Body of pancreas (tissue), 4 donors: Measurements from ENCODE around the gene GOLPH3. TPM values are rescaled to one million over a fixed set of nuclear protein-coding genes. Genes with fewer than 3 reads are reported as not detected.

Source experiments
- ATAC-seq: fragments of 150-250 bp; one replicate; pipeline ENCODE4 v1.9.1; 2016
- DNase-seq, 4 donors: peaks; one replicate each; pipeline ENCODE4 v3.0.0-alpha.2; 2019
- H3K27ac ChIP-seq, 4 donors: fragments of 200-600 bp; sonication (generic); 1 replicate in 3 of 4; 2 replicates in 1 of 4; pipeline versions ENCODE4 v1.5.1 to v1.6.1; 2016 to 2019; ENCODE audit warnings: mild to moderate bottlenecking in 1 of 4, mixed read lengths in 1 of 4, moderate library complexity in 1 of 4
- H3K27me3 ChIP-seq, 2 donors: fragments of 200-600 bp; sonication (generic); one replicate each; pipeline ENCODE4 v1.6.0; 2016; ENCODE audit warnings: mild to moderate bottlenecking in 1 of 2
- H3K36me3 ChIP-seq, 2 donors: fragments of 200-600 bp; sonication (generic); replicated peaks in 1 of 2; 2 replicates each; pipeline ENCODE4 v1.5.1; 2016; ENCODE audit warnings: low read depth in 2 of 2; ENCODE audit not compliant: insufficient read depth in 1 of 2
- H3K4me1 ChIP-seq: fragments of 200-600 bp; sonication (generic); one replicate; pipeline ENCODE4 v1.6.0; 2016
- H3K4me3 ChIP-seq, 2 donors: fragments of 200-600 bp; sonication (generic); 1 replicate in 1 of 2; 2 replicates in 1 of 2; pipeline ENCODE4 v1.5.1; 2016 to 2019
- H3K9me3 ChIP-seq, 3 donors: fragments of 200-600 bp; sonication (generic); 1 replicate in 2 of 3; 2 replicates in 1 of 3; pipeline ENCODE4 v1.5.1; 2016
- CTCF ChIP-seq, 7 experiments: fragments of 450-650 bp in 4 of 7; fragments of 200-600 bp in 3 of 7; sonication (generic) in 3 of 7; IDR thresholded peaks; one replicate each; pipeline ENCODE4 v1.5.1; 2016 to 2019; ENCODE audit warnings: antibody characterized with exemption in 7 of 7
- POLR2A ChIP-seq, 3 donors: fragments of 450-650 bp; IDR thresholded peaks; one replicate each; pipeline ENCODE4 v1.6.1; 2016; ENCODE audit warnings: antibody characterized with exemption in 3 of 3, mild to moderate bottlenecking in 2 of 3
- WGBS, 2 donors: methylation state at CpG; one replicate each; pipeline ENCODE4 v1.1.5; 2017; 5-methylcytosine and 5-hydroxymethylcytosine counted together
- intact Hi-C: fragments of 100-400 bp; cut with DNase I; formaldehyde crosslinking; loops from one replicate; pipeline ENCODE4 v1.15.1; 2023
- total RNA-seq, 2 donors: library from RNA; depleted of rRNA; stranded (reverse); fragments of >200 nt; gene quantifications; one replicate each; pipeline ENCODE4 v1.1.0, GENCODE V29; 2016

Gene GOLPH3
- total RNA-seq, 2 donors from 2014 or later: 74.2 to 78.4 TPM

GRCh38 chr5:32207355-32207634, 33.2 kb upstream of the GOLPH3 start:
- WGBS, 2 donors: 93 to 100% methylated on average over 4 of the region's 4 CpGs
- no peaks in the 10 kb centered on the region for H3K27me3 ChIP-seq

GRCh38 chr5:32206509-32207354, 32.6 kb upstream of the GOLPH3 start:
- intact Hi-C loops: no loop called here
- 84 to 93% methylated on average over 11 to 13 of the region's 13 CpGs for WGBS, 2 donors

More at GRCh38 chr5:32207355-32207634, 33.2 kb upstream of the GOLPH3 start:
- Histone ChIP-seq H3K4me3 (no peak overlapping the region), H3K4me1 (peaks cover 8% of the 10 kb centered on the region), H3K27ac (no peak overlapping the region), H3K9me3 (no peaks in the 10 kb centered on the region), H3K36me3 (no peaks in the 10 kb centered on the region)
- no peak for ATAC-seq
- no peak for TF ChIP-seq CTCF (IDR thresholded peaks at IDR 0.05)
- no peak for TF ChIP-seq POLR2A (IDR thresholded peaks at IDR 0.05)
- intact Hi-C loops: no loop called here
- no peak for DNase-seq

GRCh38 chr5:32206053-32206452, 31.9 kb upstream of the GOLPH3 start:
- TF ChIP-seq CTCF (IDR thresholded peaks at IDR 0.05) (no peak), POLR2A (IDR thresholded peaks at IDR 0.05) (no peak)
- H3K36me3 ChIP-seq: no peaks in the 10 kb centered on the region
- no peaks in the 10 kb centered on the region for H3K27me3 ChIP-seq
- no peak for DNase-seq
- no peak overlapping the region for H3K27ac ChIP-seq
- no peak overlapping the region for H3K4me3 ChIP-seq
- H3K4me1 ChIP-seq: peaks cover 10% of the 10 kb centered on the region
- ATAC-seq: no peak
- intact Hi-C loops: no loop called here
- 78 to 84% methylated on average over 5 of the region's 5 CpGs for WGBS, 2 donors
- no peaks in the 10 kb centered on the region for H3K9me3 ChIP-seq

More at GRCh38 chr5:32206509-32207354, 32.6 kb upstream of the GOLPH3 start:
- H3K4me1 ChIP-seq: peaks cover 8% of the 10 kb centered on the region
- no peak overlapping the region for H3K27ac ChIP-seq
- TF ChIP-seq CTCF (IDR thresholded peaks at IDR 0.05) (no peak), POLR2A (IDR thresholded peaks at IDR 0.05) (no peak)
- ATAC-seq: no peak
- no peak overlapping the region for H3K4me3 ChIP-seq
- no peaks in the 10 kb centered on the region for H3K9me3 ChIP-seq
- H3K27me3 ChIP-seq: no peaks in the 10 kb centered on the region
- DNase-seq: no peak
- no peaks in the 10 kb centered on the region for H3K36me3 ChIP-seq

- TF ChIP-seq POLR2A (IDR thresholded peaks at IDR 0.05) (no peak), CTCF (IDR thresholded peaks at IDR 0.05) (no peak)
- Histone ChIP-seq H3K36me3 (no peaks in the 10 kb centered on the region), H3K9me3 (no peaks in the 10 kb centered on the region), H3K4me3 (no peak overlapping the region), H3K4me1 (peaks cover 11% of the 10 kb centered on the region), H3K27me3 (no peaks in the 10 kb centered on the region), H3K27ac (no peak overlapping the region)
- 87 to 95% methylated on average over 2 of the region's 2 CpGs for WGBS, 2 donors
- intact Hi-C loops: no loop called here
- DNase-seq (no peak), ATAC-seq (no peak)
Measured at GRCh38 chr5:32202394-32202793, 28.3 kb upstream of the GOLPH3 start.
